T-helper 17 cell (primary cell): ENCODE data around the gene GPS1. TPM values are rescaled to one million over a fixed set of nuclear protein-coding genes. Genes with fewer than 3 reads are reported as not detected.

ENCODE experiments used
- ATAC-seq: fragments of 150-1000 bp; cut with Tn5 transposase; 2 replicates; pipeline ENCODE4 v1.10.0; 2021; ENCODE audit warnings: mild to moderate bottlenecking, moderate library complexity
- DNase-seq, 3 donors: peaks; one replicate each; pipeline versions ENCODE4 v3.0.0 to v3.0.0-alpha.2; 2020 to 2021
- H3K9me3 ChIP-seq: one replicate; pipeline ENCODE4 v1.7.0; 2013; ENCODE audit warnings: low read length, mild to moderate bottlenecking; ENCODE audit not compliant: control insufficient read depth, poor library complexity, severe bottlenecking
- H3K27ac Mint-ChIP-seq: one replicate; pipeline ENCODE4 v1.8.0; 2022; ENCODE audit warnings: mild to moderate bottlenecking, moderate library complexity, mixed read lengths
- H3K27me3 Mint-ChIP-seq: one replicate; pipeline ENCODE4 v1.8.0; 2022; ENCODE audit warnings: mixed read lengths
- H3K36me3 Mint-ChIP-seq: one replicate; pipeline ENCODE4 v1.8.0; 2022; ENCODE audit warnings: low read depth, mixed read lengths
- H3K4me1 Mint-ChIP-seq: one replicate; pipeline ENCODE4 v1.8.0; 2022; ENCODE audit warnings: mild to moderate bottlenecking, mixed read lengths
- H3K4me3 Mint-ChIP-seq: one replicate; pipeline ENCODE4 v1.8.0; 2022; ENCODE audit warnings: mild to moderate bottlenecking, moderate library complexity, mixed read lengths
- total RNA-seq, 4 donors: library from RNA in 2 of 4; stranded (reverse) in 2 of 4; gene quantifications; one replicate each; pipeline ENCODE4 v1.2.3 and lab custom pipeline; 2022 to 2026

The GPS1 gene
- total RNA-seq, 2 donors from 2014 or later = 63.2 to 66.1 TPM

DNA sequence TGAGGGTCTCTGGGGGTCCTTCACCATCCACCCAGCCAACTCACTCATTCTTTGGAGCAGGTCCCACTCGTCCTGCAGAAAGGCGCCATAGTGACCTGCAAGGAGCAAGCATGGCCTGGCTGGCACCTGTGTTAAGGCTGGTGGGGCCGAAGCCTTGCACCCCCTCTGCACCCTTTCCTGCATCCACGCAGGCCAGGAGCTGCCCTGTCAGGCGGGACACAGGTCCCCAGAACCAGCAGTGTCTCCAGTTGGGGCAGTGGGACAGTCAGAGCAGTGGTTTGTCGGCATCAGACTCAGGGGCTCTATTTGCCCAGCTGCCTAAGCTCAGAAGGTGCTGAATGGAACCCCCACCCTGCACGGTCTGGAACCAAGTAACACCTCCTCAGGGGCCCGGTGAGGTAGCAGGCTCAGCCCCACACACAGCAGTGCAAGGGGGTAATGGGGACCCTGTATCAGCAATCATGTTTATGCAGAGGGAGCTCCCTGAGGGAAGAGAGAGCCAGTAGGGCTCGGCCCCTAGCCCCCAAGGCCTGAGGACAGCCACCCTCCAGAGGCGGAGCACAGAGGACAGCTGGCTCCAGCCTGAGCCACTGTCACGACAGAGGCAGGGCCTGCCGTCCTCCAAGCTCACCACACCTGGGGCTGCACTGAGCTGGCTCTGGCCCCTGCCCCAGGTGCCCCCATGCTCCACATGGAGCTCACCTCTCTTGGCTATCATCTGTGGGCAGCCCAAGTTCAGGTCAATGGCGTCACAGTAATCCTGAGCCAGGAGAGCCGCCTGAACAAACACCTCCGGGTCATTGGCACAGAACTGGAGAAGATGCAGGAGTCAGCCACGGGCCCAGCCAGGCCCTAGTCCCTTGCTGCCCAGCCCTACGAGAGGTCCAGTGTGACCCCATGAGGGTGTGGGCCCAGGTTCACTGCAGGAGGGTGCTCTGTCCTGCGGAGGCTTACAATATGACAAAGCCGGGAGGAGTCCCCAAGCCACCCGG lies 12.0 kb downstream of the GPS1 start:
- Mint-ChIP-seq H3K27me3 (no peaks in the 10 kb centered on the region), H3K27ac (peak overlapping the region; percentile 14), H3K4me1 (peaks cover 6% of the 10 kb centered on the region), H3K4me3 (no peak overlapping the region), H3K36me3 (peaks cover 2% of the 10 kb centered on the region)
- no peaks in the 10 kb centered on the region for H3K9me3 ChIP-seq
- ATAC-seq (no peak), DNase-seq (no peak)

DNA sequence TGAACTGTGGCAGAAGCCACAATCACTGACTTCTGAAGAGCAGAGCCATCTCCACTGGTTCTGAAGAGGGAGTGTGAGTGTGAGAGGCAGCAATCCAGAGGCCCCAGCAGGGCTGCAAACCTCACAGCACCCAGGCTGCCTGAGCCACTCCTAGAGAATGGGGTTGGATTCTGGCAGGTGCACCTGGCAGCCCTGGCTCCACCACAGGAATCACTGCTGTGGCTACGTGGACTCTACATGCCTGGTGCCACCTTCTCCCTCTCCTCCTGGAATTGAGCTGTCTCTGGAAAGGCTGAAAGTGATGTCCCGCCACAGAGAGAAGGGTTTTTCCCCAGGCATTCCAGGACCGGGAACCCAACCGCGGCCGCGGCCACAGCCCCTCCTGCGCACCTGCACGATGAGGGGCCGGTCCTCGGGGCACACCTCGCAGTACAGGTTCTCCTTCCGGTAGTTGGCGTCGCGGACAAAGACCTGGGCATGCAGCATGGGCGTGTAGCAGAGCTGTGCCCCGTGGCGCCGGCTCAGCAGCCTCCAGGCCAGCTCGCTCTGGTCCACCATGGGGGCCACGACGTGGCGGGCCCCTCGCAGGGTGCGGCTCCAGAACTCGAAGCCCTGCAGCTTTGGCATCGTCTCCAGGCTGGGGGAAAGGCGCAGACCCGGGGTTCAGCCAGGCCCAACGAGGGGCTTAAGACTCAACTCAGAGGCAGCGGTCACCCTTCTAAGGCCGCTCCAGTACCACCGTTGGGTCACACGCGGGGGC lies 12.9 kb downstream of the GPS1 start:
- H3K36me3 Mint-ChIP-seq = peaks cover 2% of the 10 kb centered on the region
- H3K27ac Mint-ChIP-seq = peak overlapping the region; percentile 14
- no peaks in the 10 kb centered on the region for H3K9me3 ChIP-seq
- H3K27me3 Mint-ChIP-seq = no peaks in the 10 kb centered on the region
- ATAC-seq (no peak), DNase-seq (no peak)
- peaks cover 6% of the 10 kb centered on the region for H3K4me1 Mint-ChIP-seq
- peak overlapping the region; percentile 70 for H3K4me3 Mint-ChIP-seq

DNA sequence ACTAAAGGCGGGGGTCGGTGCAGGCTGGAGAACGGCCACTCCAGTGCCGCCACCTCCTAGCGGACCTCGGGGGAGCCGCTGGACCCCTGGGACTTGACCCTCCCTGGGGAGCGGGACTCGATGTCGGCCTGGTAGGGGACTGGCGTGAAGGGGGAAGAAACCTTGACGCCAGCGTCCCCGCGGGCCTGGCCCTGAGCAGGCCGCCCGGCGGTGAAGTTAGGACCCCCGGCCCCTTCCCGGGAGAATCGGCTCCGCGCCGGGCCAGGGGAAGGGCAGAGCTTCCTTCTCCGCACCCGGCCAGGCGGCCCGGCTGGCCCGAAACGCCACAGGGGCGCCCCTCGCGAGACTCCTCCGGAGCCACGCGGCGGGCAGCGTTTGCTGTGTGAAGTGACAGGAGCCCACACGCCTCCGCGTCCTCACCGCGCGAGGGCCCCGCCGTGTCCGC lies 13.5 kb downstream of the GPS1 start:
- H3K9me3 ChIP-seq = no peaks in the 10 kb centered on the region
- Mint-ChIP-seq H3K27ac (no peak overlapping the region), H3K4me3 (peak overlapping the region; percentile 70), H3K4me1 (peaks cover 5% of the 10 kb centered on the region), H3K27me3 (no peaks in the 10 kb centered on the region), H3K36me3 (peaks cover under 1% of the 10 kb centered on the region)
- ATAC-seq = peak; percentile 71
- DNase-seq = no peak

DNA sequence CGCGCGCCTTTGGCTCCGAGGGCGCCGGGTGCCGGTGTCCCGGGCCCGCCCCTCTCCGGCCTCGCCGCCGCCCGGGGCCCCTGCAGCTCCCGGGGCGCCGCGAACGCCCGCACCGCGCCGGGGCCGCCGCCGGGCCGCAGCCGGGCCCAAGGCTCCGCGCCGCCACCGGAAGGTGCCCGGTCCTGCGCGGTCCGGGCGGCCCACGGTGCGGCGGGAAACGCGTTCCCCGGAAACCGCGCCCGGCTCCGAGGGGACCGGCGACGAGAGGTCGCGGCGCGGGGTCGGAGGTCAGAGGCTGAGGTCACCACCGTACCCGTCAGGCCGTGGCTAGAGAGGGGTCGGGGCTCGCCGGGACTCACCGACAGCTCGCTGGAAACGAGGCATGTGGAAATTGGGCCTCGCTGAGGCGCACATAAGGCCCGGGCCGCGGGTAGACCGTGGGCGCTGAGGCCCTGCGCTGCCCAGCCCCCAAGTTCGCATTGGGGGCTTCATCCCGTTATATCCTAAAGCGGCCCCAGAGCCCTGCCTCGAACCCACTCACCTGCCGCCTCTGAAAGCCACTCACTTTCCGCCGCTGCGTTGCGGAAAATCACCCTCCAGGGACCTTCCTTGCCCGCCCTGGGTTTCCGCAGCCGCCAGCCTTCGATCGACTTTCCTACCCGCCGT lies 14.1 kb downstream of the GPS1 start, which contains the start of gene DUS1L:
Gene DUS1L (minus strand): TSS at position 167 of the 666 bp plus-strand sequence. CDS start 745 bp downstream, outside the sequence.
- H3K9me3 ChIP-seq = no peaks in the 10 kb centered on the region
- no peaks in the 10 kb centered on the region for H3K36me3 Mint-ChIP-seq
- H3K4me1 Mint-ChIP-seq = peaks cover 4% of the 10 kb centered on the region
- peak within 1 kb of the TSS; percentile 87 for H3K27ac Mint-ChIP-seq
- DNase-seq = peak; percentile 54 to 74 (median 66)
- no peaks in the 10 kb centered on the region for H3K27me3 Mint-ChIP-seq
- H3K4me3 Mint-ChIP-seq = peak within 1 kb of the TSS; percentile 89
- peak; percentile 92 for ATAC-seq

DNA sequence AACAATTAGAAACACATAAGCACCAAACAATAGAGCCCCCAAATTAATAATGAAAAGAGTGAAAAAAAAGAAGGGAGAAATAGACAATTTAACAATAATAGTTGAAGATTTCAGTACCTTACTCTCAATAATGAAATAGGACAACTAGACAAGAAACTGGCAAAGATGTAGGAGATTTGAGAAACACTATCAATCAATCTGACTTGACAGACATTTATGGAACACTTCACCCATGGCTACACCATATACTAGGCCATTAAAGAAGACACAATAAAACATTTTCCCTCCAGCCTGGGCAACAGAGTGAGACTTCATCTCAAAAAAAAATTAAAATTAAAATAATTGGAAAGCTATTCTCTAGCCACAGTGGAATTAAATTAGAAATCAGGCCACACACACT lies 18.9 kb downstream of the GPS1 start:
- Mint-ChIP-seq H3K27ac (no peak overlapping the region), H3K4me1 (peaks cover 4% of the 10 kb centered on the region), H3K36me3 (no peaks in the 10 kb centered on the region), H3K4me3 (no peak overlapping the region), H3K27me3 (no peaks in the 10 kb centered on the region)
- no peaks in the 10 kb centered on the region for H3K9me3 ChIP-seq
- DNase-seq (no peak), ATAC-seq (no peak)

DNA sequence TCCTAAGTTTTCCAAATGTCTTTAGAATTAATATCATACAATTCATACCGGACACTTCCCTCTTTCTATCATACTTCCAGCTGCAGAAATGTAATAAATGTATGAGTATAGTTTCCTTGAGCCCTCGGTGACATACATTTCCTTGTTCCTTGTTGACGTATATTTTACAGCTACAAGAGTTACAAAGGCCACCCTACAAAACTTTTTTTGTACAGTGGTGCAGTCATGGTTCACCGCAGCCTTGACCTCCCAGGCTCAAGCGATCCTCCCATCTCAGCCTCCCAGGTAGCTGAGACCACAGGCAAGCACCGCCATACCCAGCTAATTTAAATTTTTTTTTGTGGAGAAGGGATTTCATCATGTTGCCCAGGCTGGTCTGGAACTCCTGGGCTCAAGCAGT lies 21.1 kb downstream of the GPS1 start:
- H3K27me3 Mint-ChIP-seq = no peaks in the 10 kb centered on the region
- ATAC-seq = no peak
- no peak overlapping the region for H3K27ac Mint-ChIP-seq
- H3K9me3 ChIP-seq = no peaks in the 10 kb centered on the region
- H3K4me3 Mint-ChIP-seq = no peak overlapping the region
- no peaks in the 10 kb centered on the region for H3K4me1 Mint-ChIP-seq
- H3K36me3 Mint-ChIP-seq = no peaks in the 10 kb centered on the region
- no peak for DNase-seq

DNA sequence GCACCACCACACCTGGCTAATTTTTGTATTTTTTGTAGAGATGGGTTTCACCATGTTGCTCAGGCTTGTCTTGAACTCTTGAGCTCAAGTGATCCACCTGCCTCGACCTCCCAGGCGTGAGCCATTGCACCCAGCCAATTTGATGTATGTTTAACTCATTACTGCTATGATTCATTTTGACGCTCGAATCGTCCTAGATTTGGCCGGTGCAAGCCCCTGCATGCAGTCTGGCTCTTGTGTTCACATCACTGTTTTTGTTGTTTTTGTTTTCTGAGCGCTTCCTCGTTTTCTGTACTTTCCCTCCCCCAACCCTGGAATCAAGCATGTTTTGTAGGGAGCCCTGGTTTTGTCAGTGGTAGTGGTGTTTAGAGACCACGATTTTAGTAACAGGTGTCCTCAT lies 21.7 kb downstream of the GPS1 start:
- ATAC-seq (no peak), DNase-seq (no peak)
- H3K36me3 Mint-ChIP-seq = no peaks in the 10 kb centered on the region
- H3K27ac Mint-ChIP-seq = no peak overlapping the region
- H3K4me3 Mint-ChIP-seq = no peak overlapping the region
- H3K9me3 ChIP-seq = no peaks in the 10 kb centered on the region
- H3K27me3 Mint-ChIP-seq = no peaks in the 10 kb centered on the region
- H3K4me1 Mint-ChIP-seq = peaks cover 2% of the 10 kb centered on the region

DNA sequence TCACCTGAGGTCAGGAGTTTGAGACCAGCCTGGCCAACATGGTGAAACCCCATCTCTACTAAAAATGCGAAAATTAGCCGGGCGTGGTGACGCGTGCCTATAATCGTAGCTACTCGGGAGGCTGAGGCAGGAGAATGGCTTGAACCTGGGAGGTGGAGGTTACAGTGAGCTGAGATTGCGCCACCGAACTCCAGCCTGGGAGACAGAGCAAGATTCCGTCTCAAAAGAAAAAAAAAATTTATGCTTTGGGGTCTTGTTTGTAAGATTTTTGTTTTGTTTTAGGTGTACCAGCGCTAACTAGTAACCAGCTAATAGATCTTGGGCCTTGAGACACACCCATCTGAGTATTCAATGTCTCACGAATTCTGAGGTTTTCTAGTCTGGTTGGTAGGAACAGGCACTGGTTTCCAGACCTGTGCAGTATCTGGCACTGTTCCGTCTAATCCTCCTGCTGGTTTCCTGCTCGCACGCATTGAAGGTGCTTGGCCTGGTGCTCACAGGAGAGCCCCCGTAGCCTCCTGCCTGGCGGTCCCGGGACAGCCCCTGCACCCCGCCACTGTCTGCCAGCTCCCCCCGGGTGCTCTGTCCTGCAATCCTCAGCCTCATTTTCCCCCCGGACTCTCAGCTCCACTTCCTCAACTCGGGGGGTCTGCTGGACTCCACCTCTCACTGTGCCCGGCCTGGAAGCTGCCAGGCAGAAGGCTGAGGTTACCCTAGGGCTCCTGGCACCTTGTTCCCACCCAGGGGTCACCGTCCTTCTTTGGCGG lies 24.5 kb downstream of the GPS1 start:
- Mint-ChIP-seq H3K4me3 (peak overlapping the region; percentile 5), H3K36me3 (no peaks in the 10 kb centered on the region), H3K4me1 (peaks cover 2% of the 10 kb centered on the region), H3K27ac (peak overlapping the region; percentile 71), H3K27me3 (no peaks in the 10 kb centered on the region)
- ATAC-seq (no peak), DNase-seq (no peak)
- no peaks in the 10 kb centered on the region for H3K9me3 ChIP-seq

DNA sequence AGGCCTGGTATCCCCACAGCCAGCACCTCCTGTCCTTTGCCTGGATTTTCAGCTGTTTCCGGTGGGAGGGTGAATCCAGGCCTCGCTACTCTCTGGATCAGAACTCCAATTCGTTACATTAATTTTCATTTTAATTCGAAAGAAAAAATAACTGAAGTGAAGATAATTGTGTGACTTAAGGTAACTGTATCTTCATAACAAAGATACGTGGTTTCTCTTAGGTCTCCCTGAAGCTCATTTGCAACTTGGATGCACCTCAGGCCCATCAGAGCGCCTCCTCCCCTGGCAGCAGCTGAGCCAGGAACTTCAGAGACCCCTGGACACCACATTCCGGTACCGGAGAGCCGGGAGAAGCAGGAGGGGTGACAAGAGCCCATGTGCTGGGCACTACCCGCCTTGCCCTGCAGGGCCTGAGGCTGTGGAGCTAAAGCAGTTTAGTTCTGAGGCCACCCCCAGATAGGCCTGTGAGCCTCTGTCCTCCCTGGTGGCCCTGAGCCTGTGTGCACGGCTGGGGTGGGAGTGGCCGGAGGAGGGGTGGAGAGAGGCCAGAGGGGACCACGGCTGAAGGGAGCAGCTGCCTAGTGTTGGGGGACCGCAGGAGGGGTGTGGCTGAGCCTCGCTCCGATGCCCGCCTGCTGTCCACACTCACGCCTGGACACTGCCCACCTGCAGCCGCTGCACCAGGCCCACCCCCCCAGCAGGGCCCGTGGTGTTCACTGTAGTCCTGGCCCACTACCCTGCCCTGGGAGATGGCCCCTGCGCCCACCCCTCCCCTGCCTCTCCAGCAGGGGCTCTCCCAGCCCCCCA lies 25.3 kb downstream of the GPS1 start:
- H3K9me3 ChIP-seq = no peaks in the 10 kb centered on the region
- Mint-ChIP-seq H3K4me3 (no peak overlapping the region), H3K27ac (peak overlapping the region; percentile 71), H3K4me1 (peaks cover 2% of the 10 kb centered on the region), H3K36me3 (no peaks in the 10 kb centered on the region), H3K27me3 (no peaks in the 10 kb centered on the region)
- DNase-seq (no peak), ATAC-seq (peak; percentile 20)

DNA sequence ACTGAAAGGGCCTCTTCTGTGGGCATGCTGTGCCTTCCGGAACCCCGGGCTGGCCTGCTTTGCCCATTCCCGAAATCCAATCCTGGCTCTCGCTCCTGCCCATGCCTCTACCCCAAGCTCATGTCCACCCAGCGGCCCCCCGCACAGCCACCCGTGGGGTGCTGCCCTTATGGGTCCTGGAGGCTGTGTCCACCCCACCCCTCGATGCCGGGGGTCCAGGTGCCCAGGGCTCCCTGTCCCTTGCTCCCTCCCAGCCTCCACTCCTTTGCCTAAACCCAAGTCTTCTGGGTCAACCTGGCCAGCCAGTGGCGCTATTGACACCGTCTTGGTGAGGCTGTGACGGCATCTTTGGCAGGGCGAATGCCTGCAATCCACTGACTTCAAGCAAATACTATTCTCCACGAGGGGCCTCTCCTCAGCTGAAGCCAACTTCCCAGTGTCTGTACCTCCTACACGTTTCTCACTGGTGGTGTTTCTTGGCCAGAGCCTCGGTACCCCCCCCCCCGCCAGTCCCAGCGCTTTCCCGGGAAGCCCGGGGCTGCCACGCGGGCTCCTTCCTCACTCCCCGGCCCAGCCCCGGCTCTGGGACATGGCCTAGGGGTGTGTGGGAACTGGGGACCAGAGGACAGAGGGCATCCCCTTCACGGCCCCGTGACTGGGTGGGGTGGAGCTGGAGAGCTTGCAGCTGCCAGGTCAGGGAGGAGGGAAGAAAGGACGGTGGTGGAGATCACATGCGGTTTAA lies 26.1 kb downstream of the GPS1 start:
- no peaks in the 10 kb centered on the region for H3K9me3 ChIP-seq
- Mint-ChIP-seq H3K36me3 (no peaks in the 10 kb centered on the region), H3K4me3 (peak overlapping the region; percentile 12), H3K27me3 (no peaks in the 10 kb centered on the region), H3K4me1 (peaks cover 2% of the 10 kb centered on the region), H3K27ac (no peak overlapping the region)
- ATAC-seq (peak; percentile 17), DNase-seq (no peak)

DNA sequence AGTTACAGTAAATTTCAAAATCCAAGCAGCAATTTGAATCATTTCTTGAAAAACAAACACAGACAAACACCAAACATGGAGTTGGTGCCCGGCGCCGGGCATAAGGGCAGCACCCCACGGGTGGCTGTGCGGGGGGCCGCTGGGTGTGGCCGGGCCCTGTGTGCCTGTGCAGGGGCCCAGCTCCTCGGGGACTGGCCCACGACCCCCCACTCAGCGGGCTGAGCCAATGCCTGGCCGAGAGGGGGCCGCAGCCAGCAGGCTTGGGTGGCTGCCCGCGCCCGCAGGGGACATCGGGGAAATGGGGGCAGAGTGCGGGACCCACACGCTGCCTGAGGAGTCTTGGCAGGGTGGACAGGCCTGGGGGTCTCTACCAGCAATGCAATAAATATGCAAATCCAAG lies 26.7 kb downstream of the GPS1 start:
- DNase-seq (no peak), ATAC-seq (no peak)
- H3K36me3 Mint-ChIP-seq = no peaks in the 10 kb centered on the region
- no peaks in the 10 kb centered on the region for H3K9me3 ChIP-seq
- peaks cover 2% of the 10 kb centered on the region for H3K4me1 Mint-ChIP-seq
- no peaks in the 10 kb centered on the region for H3K27me3 Mint-ChIP-seq
- H3K27ac Mint-ChIP-seq = no peak overlapping the region
- H3K4me3 Mint-ChIP-seq = no peak overlapping the region
